NB4 (cell line): ENCODE results near the gene CTU2.

Source experiments
- CTCF ChIP-seq: IDR thresholded peaks from one replicate; pipeline ENCODE4 v1.5.1; 2012; ENCODE audit warnings: low read depth, low read length
- MAX ChIP-seq: IDR thresholded peaks from 2 replicates; pipeline ENCODE4 v1.6.1; 2011; ENCODE audit warnings: low read depth, low read length
- MYC ChIP-seq: IDR thresholded peaks from 2 replicates; pipeline ENCODE4 v1.6.1; 2011; ENCODE audit warnings: low read depth, low read length
- POLR2A ChIP-seq: IDR thresholded peaks from 2 replicates; pipeline ENCODE4 v1.6.1; 2011; ENCODE audit warnings: mild to moderate bottlenecking; ENCODE audit not compliant: insufficient read length; ENCODE audit errors: extremely low read depth

DNA sequence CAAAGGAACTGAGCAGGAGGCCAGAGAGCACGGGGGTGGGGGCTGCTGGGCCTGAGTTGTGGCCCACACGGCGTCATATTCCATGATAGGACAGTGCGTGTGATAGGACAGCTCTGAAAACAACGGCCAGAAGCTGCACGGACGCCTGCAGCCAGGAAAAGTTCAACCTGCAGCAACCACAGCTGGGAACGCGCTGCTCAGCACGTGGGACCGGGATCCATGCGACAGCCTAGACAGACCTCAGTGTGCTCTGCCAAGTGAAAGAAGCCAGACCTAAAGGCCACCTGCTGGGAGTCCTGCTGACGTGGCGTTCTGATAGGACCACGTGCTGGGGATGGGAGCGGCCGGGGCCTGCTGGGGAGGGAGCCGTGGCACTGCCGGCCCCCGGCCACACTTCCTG, 21.6 kb downstream of the CTU2 start:
- TF ChIP-seq CTCF (no peak), POLR2A (no peak), MAX (no peak), MYC (no peak)
